Left renal cortex interstitium (tissue), 4 donors: Measurements from ENCODE around the gene PAGR1. TPM values are rescaled to one million over a fixed set of nuclear protein-coding genes. Genes with fewer than 3 reads are reported as not detected.

Experiments used
- DNase-seq, 4 donors: peaks; one replicate each; pipeline ENCODE4 v3.0.0-alpha.2; 2013; ENCODE audit warnings: low read depth in 4 of 4, low spot score in 2 of 4, missing footprints in 1 of 4
- polyA plus RNA-seq, 4 donors: library from polyadenylated mRNA; unstranded; fragments of 120-200 nt; gene quantifications; one replicate each; pipeline ENCODE4 v1.2.1, GENCODE V29; 2013; ENCODE audit not compliant: insufficient read length in 4 of 4

PAGR1 gene
- polyA plus RNA-seq, 4 donors, result 26.0 to 49.1 (median 42.5) TPM

DNA sequence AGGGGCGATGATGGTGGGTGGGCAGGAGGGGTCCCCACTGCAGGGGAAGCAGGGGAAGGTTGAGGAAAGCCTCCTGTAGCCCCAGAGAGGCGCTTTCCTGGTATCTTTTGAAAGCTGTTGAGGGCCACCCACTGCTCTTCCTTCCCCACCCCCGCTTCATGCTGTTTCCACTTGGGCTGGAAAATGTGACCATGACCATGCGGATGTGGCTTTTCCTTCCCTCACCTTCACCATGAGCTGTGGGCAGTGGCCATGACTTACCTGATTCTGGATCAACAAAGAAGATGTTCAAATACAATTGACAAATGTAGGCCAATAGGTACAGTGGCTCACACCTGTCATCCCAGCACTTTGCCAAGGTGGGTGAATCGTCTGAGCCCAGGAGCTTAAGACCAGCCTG is 18.1 kb downstream of the PAGR1 start:
- DNase-seq, result no peak

- DNase-seq, result no peak
Measured at GRCh38 chr16:29835926-29836325, 20.0 kb downstream of the PAGR1 start.

GRCh38 chr16:29836623-29837022 is 20.7 kb downstream of the PAGR1 start:
- no peak for DNase-seq

GRCh38 chr16:29837841-29838240 is 21.9 kb downstream of the PAGR1 start:
- no peak for DNase-seq

DNA sequence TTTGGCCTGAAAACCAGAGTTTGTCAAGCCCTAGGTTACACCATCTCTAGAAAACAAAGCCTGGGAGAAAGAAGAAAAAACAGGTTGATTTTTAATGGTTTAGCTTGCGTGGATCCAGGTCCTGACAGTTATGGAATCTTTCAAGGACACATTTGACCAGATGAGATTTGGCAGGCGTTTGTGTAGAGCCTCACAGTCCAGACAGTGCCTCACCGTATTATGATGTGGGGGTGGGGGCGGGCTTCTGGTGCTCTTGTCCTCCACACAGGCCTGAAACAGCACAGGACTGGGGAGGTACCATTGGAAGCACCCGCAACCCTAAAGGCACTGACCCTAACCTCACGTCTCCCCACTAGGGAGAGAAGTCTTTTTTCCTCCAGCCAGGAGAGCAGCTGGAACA is 23.9 kb downstream of the PAGR1 start:
- no peak for DNase-seq

GRCh38 chr16:29840240-29840639 is 24.3 kb downstream of the PAGR1 start:
- DNase-seq, result no peak

GRCh38 chr16:29841631-29842030 is 25.7 kb downstream of the PAGR1 start:
- no peak for DNase-seq

DNA sequence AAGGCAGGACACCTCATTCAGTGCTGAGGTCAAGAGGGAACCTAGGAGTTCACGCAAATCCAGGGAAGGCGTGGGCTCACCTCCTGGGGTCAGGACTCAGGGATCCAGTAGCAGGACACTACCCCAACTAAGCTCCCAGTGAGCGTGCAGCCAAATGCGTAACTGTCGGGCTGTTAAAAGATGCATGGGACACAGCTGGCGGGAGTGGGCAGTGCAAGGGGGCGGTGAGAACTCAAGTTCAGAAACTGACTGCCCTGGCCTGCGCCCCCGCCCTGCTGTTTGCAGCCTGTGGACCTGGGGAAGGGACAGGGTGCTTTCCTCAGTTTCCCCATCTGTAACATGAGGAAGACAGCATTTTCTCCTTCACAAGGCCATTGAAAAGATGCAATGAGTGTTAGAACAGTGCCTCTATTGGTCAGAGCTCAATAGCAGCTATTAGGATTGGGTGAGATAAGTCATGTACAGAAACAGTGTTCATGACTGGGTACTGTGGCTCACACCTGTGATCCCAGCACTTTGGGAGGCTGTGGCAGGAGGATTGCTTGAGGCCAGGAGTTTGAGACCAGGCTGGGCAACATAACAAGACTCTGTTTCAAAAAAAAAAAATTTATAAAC is 26.9 kb downstream of the PAGR1 start:
- no peak for DNase-seq

- DNase-seq, result no peak
Measured at GRCh38 chr16:29843931-29844330, 28.0 kb downstream of the PAGR1 start.

- no peak for DNase-seq
Measured at GRCh38 chr16:29844575-29845331, 28.8 kb downstream of the PAGR1 start.

GRCh38 chr16:29845656-29846055 is 29.7 kb downstream of the PAGR1 start:
- DNase-seq, result no peak

DNA sequence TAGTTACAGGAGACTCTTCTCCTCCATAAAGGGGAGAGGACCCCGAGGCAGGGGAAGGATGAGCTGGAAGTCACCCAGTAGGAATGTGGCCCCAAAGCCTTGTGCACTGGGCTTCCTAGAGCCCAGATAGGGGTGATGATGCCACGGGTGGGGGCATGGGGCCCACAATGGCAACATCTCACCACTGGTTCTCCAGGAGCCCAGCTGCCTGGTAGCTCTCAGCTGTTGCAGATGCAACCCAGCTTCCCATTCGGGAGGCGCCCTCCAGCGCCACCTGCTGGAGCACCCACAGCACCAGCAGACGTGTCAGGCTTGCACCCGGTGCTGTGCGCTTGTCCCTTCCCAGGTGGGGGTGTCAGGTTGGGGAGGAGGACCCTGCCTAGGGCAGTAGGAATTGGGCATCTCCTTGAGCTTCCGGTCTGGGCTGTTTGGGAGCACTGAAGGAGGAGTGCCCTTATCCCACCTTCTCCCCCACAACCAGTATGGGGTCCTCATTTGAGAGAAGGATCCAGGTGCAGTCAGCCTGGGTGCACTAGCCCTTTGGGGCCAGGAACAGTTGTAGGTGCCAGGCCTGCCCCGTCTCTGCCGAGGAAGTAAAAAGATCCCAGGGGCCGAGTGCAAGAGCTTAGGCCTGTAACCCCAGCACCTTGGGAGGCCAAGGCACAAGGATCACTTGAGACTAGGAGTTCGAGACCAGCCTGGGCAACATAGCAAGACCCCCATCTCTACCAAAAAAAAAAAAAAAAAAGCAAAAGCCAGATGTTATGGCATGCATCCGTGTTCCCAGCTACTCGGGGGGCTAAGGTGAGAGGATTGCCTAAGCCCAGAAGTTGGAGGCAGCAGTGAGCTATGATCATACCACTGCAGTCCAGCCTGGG is 32.7 kb downstream of the PAGR1 start:
- DNase-seq, result no peak

GRCh38 chr16:29849505-29849904 is 33.6 kb downstream of the PAGR1 start:
- no peak for DNase-seq

GRCh38 chr16:29850998-29851397 is 35.0 kb downstream of the PAGR1 start:
- no peak for DNase-seq

DNA sequence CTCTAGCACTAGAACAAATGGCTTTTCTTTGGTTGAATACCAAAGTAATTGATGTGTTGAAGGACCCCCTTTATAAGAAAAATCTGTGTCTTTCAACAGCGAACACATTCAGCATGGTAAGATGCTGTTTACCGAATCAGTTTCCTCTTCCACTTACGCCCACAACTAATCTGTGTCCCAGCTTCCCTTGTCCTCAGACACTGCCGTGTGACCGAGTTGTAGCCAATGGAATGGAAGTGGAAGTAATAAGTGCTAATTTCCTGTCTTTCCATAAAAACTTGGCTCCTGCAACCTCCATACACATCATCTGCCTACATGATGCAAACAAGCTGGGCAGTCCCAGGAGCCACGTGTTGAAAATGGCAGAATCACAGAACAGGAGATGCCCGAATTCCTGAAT is 36.7 kb downstream of the PAGR1 start:
- no peak for DNase-seq

DNA sequence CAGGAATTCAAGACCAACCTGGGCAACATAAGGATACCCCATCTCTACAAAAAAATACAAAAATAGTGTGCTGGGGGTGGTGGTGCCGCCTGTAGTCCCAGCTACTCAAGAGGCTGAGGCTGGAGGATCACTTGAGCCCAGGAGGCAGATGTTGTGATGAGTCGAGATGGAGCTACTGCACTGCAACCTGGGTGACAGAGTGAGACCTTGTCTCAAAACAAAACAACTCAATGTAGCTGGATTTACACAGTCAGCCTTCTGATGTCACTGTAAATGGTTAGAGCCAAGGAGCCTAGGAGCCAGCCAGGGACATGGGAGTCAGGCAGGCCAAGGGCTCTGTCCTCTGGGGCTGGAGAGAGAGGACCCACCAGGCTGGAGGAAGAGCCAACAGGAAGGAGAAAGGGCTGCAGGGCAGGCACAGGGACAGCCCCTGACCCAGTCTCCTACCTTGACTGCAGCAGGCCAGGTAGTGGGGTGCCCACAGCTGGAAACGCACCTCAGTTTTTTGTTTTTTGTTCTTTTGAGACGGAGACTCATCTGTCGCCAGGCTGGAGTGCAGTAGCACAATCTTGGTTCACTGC is 38.7 kb downstream of the PAGR1 start:
- DNase-seq, result no peak

DNA sequence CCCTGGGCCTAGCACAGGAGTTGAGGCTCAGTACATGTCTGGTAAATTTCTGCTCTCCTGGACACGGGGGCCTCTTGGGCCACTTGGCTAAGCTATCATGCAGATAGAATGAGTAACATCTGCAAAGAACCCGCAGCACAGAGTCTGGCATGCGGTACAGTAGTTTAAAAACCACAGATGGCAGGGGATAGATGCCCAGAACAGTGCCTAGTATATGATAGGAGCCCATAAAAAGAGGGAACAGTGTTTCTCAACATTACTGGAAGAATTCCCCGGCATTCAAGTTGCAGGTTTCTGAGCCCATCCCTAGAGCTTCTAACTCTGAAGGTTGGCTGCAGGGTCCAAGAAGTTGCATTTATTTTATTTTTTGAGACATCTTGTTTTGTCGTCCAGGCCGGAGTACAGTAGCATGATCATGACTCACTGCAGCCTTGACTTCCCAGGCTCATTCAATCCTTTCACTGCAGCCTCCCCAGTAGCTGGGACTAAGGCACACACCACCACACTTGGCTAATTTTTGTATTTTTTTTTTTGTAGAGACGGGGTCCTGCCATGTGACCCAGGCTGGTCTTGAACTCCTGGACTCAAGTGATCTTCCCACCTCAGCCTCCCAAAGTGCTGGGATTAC is 41.3 kb downstream of the PAGR1 start:
- DNase-seq, result no peak

DNA sequence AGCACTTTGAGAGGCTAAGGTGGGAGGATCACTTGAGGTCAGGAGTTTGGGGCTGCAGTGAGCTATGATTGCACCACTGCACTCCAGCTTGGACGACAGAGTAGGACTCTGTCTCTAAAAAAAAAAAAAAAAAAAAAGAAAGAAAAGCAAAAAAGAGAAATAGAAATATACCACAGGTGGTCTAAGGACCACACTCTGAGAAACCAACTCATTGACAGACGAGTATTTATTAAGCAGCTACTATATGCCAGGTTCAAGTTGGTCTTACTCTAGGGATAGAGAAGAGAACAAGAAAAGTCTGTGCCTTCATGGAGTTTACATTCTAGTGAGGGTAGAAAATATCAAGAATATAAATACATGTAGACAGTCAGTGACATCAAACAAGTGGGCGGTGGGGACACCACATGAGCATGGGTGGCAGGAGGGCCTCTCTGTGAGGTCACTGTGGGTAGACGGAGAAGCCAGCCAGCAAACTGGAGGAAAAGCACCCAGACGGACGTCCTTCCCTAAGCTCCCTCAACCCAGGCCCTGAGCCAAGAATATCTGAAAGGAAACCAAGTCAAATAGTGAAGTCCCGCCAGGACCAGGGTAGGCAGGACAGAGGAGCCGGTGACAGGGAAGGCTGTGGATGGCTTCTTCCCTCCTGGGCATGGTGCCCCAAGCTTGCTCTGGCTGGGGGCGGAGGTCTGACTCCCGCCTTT is 42.3 kb downstream of the PAGR1 start:
- no peak for DNase-seq

DNA sequence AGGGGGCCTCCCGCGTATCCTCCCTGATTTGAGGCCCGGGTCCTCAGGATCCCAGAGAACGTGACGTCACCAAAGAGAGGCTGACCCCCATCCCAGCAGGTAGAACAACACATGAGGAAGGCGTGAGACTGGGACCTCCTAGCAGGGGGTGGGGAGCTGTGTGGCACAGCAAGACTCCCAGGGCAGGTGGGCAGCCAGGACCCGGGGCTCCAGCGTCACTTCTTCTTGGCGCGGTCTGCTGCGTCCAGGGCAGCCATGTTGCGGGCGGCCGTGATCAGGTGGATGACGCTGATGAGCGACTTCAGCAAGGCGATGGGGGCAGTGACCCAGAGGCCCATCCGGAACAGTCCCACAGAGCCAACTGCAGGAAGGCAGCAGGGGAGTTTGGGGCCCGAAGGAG is 43.0 kb downstream of the PAGR1 start:
- DNase-seq, result no peak

DNA sequence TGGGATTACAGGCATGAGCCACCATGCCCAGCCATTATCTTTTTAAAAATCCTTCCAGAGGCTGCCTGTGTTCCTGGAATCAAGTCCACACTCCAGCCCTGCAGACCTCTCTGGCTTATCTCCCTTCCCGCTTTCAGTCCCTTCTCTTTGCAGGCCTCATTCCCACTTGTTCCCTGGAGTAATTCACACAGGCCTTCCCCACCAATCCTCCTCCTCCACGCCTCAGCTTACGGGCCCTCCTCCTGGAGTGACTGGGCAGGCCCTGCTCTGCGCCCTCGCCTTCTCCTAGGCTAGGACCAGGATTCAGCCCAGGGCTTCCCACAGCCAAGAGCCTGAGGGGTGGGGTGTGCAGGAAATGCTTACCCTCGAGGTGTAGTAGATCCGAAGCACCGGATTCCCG is 44.3 kb downstream of the PAGR1 start:
- DNase-seq, result no peak
